K562 treated with DMSO at 1 percent for 4 hours (cell line): Measurements from ENCODE around the gene POC1A. TPM values are rescaled to one million over a fixed set of nuclear protein-coding genes. Genes with fewer than 3 reads are reported as not detected.

Experiments
- total RNA-seq: library from RNA; unstranded; fragments of 300-600 nt; gene quantifications from 2 replicates; pipeline ENCODE4 v1.2.3, GENCODE V29; 2022; ENCODE audit not compliant: insufficient read depth

The POC1A gene
- total RNA-seq = 19.6 and 22.7 TPM in 2 replicates

DNA sequence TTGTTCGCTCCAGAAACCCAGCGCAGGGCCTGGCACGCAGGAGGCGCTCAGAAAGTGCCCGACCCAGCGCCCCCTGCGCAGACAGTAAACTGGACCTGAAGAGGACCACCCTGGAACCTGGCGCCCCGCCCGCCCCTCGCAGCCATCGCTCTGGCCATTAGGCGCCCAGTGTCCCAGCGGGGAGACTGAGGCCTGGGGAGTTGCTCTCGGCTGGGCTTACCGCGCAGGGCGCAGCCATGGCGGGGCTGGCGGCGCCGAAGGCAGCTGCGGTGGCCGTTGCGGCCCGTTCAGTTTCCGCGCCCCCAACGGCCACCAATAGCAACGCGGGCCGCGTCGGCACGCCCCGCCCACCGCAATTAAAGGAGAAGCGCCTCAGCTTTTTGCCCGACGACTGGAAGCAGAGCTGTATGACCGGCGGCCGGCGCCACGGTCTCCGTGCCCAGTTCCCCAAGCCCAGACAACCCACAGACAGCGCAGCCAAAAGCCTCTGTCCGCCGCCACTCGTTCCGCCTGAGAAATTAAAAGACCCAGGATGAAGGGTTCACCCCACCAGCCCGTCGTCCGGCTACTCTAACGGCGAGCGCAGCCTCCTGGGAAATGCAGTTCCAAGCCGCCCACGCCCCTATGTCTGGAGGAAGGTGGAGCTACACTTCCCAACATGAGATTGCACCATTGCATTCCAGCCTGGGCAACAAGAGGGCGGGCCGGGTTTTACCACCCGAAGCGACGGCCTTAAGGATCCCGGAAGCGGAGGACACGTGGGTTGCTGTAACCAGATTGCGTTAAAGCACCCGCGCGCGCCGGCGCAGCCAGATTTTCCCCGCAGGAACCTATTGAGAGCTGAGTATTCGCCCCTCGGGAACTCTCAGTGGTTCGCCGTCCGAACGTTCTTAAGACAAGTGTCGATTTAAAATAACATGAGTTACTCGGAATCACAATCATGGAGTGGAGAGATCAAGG, at the start of gene POC1A:
TSS of gene POC1A (minus strand) at position 289 of the 960 bp plus-strand sequence. CDS start at position 238, 51 bp downstream.

DNA sequence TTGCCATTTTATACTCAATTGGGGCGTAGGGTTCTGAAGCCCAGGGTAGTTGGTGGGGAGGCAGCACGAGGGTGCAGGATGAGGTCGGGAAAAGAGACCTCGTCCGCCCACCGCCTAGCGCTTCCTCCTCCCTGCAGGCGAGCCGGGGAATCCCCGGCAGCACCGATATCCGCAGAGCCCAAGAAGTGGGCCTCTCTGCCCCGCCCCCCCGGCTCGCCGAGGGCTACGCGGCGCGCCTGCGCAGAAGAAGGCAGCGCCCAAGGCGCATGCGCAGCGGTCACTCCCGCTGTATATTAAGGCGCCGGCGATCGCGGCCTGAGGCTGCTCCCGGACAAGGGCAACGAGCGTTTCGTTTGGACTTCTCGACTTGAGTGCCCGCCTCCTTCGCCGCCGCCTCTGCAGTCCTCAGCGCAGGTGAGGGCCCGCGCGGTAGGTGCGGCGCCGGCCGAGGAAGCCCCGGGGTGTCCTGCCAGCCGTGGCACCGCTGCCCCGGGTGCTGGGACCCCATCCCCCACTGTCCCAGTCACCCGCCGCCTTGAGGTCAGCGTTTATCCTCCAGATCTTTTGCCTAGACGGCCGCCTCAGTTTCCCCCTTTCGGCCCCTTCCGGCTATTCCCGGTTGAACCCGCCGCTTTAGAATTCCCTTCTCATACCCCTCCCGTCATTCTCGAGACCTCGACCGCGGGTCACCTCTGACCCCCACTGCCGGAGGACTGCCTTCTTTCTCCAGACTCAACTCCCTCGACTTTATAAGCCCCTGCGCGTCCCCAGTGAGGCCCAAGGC, 43.8 kb upstream of the POC1A start, which contains the start of gene ALAS1:
TSS of gene ALAS1 (plus strand) at position 319 of the 784 bp plus-strand sequence. CDS start 1,082 bp downstream, outside the sequence.

DNA sequence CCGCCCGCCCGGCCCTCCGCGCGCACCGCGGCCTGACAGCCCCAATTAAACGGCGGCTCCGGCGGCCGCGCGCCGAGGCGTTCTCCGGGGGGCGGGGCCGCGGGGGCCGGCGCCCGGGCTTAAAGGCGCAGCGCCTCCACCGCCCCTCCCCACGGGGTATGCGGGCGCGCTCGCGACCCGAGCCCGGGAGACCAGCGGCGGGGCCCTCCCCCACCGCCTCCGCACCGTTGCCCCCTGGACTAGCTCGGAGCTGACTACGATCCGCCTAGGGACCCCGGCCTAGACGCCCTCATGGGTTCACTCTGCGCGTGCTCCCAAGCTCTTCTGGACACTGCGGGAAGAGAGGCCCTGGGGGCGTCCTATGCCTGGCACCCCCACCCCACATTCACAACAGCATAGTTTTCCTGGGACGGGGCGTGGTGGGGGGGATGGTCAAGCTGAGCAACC, 97.7 kb downstream of the POC1A start, which contains the start of gene DUSP7:
TSS of gene DUSP7 (minus strand) at position 51 of the 447 bp plus-strand sequence. CDS start 205 bp downstream, outside the sequence.

Other genes starting within 250 kb of the POC1A start
- gene RRP9, start 212.5 kb downstream of the POC1A start, total RNA-seq = 19.2 and 27.0 TPM in 2 replicates
- 4.2 and 5.1 TPM in 2 replicates for gene PARP3, start 212.1 kb downstream of the POC1A start, total RNA-seq
- 0.38 TPM in 1 of 2 replicates, not detected in the other for gene GPR62, start 199.0 kb downstream of the POC1A start, total RNA-seq
- gene PCBP4, start 187.0 kb downstream of the POC1A start, total RNA-seq = 13.6 and 14.1 TPM in 2 replicates
- 60.7 and 81.3 TPM in 2 replicates for gene ABHD14B, start 180.4 kb downstream of the POC1A start, total RNA-seq
- 15.3 and 17.4 TPM in 2 replicates for gene ABHD14A, start 179.4 kb downstream of the POC1A start, total RNA-seq
- gene ACY1, start 170.9 kb downstream of the POC1A start, total RNA-seq = 57.4 and 103 TPM in 2 replicates
- 2,779 and 2,851 TPM in 2 replicates for gene RPL29, start 158.5 kb downstream of the POC1A start, total RNA-seq
- 6.8 and 9.7 TPM in 2 replicates for gene DUSP7, start 97.9 kb downstream of the POC1A start, total RNA-seq
- gene ALAS1, start 43.7 kb upstream of the POC1A start, total RNA-seq = 33.8 and 49.6 TPM in 2 replicates
- 0.53 TPM in 1 of 2 replicates, not detected in the other for gene TLR9, start 71.2 kb upstream of the POC1A start, total RNA-seq
- 155 and 176 TPM in 2 replicates for gene TWF2, start 84.7 kb upstream of the POC1A start, total RNA-seq
- 15.1 and 16.0 TPM in 2 replicates for gene PPM1M, start 91.3 kb upstream of the POC1A start, total RNA-seq
- gene WDR82, start 124.2 kb upstream of the POC1A start, total RNA-seq = 29.5 and 31.8 TPM in 2 replicates
- 1.3 and 3.3 TPM in 2 replicates for gene GLYCTK, start 133.4 kb upstream of the POC1A start, total RNA-seq
- 1.0 and 1.6 TPM in 2 replicates for gene DNAH1, start 161.9 kb upstream of the POC1A start, total RNA-seq